ENCODE results near the gene ANP32B. TPM values are rescaled to one million over a fixed set of nuclear protein-coding genes. Genes with fewer than 3 reads are reported as not detected.

ANP32B gene
- total and polyA plus RNA-seq, 2 experiments from 2014 or later = 13.1 to 114 TPM

- Histone ChIP-seq H3F3A (replicated peaks; ENCODE audit: low read depth) (no peaks in the 10 kb centered on the region), H3K27me3 (ENCODE audit: insufficient read depth) (peaks cover 59% of the 10 kb centered on the region), H3K4me3 (no peak overlapping the region), H2AFZ (peak overlapping the region; percentile 33; the same call in 1 of the 2 replicates), H3K9me2 (ENCODE audit: insufficient read depth) (no peaks in the 10 kb centered on the region), H3K79me2 (replicated peaks; ENCODE audit: insufficient read depth) (no peaks in the 10 kb centered on the region), H3K27ac (ENCODE audit: low read depth) (no peak overlapping the region), H3K4me2 (no peak overlapping the region), H4K20me1 (replicated peaks; ENCODE audit: insufficient read depth) (no peaks in the 10 kb centered on the region), H3K4me1 (ENCODE audit: insufficient read depth) (no peaks in the 10 kb centered on the region), H3K36me3 (ENCODE audit: insufficient read depth) (no peaks in the 10 kb centered on the region)
- no peak for TF ChIP-seq ZNF331 (CRISPR knock-in tag; IDR thresholded peaks at IDR 0.05; ENCODE audit: low read depth)
- TF ChIP-seq EZH2 (IDR thresholded peaks at IDR 0.05; ENCODE audit: low read depth, unreplicated experiment) = no peak
- TF ChIP-seq REST (IDR thresholded peaks at IDR 0.05; ENCODE audit: unreplicated experiment) = no peak
- H3K9me3 Mint-ChIP-seq = no peaks in the 10 kb centered on the region
- no peaks in the 10 kb centered on the region for H3K36me3 Mint-ChIP-seq (ENCODE audit: low read depth)
- peaks cover 4% of the 10 kb centered on the region; the same call in 2 of the 3 replicates for H3K4me1 Mint-ChIP-seq
- DNase-seq (ENCODE audit: low spot score) (peak; percentile 43), ATAC-seq (peak; percentile 81)
- peaks cover 3% of the 10 kb centered on the region for H3K27me3 Mint-ChIP-seq (ENCODE audit: insufficient read depth, low read depth, poor library complexity)
- H3K4me3 Mint-ChIP-seq = no peak overlapping the region
- H3K27ac Mint-ChIP-seq = no peak overlapping the region
Observed at GRCh38 chr9:97934321-97935115, 48.6 kb upstream of the ANP32B start.

- H3K4me3 ChIP-seq = no peak overlapping the region
- Mint-ChIP-seq H3K9me3 (no peaks in the 10 kb centered on the region), H3K27me3 (ENCODE audit: insufficient read depth, low read depth, poor library complexity) (peaks cover 3% of the 10 kb centered on the region)
- TF ChIP-seq CTCF (conservative IDR thresholded peaks at IDR 0.05; ENCODE audit: low read depth in 2 of 2) (no peak), REST (IDR thresholded peaks at IDR 0.05; ENCODE audit: unreplicated experiment) (no peak), ZNF114 (CRISPR knock-in tag; IDR thresholded peaks at IDR 0.05) (no peak), ZNF331 (CRISPR knock-in tag; IDR thresholded peaks at IDR 0.05; ENCODE audit: low read depth) (no peak), ETS1 (IDR thresholded peaks at IDR 0.05) (no peak), CREB1 (CRISPR knock-in tag; IDR thresholded peaks at IDR 0.05; ENCODE audit: low read depth) (no peak), STAT1 (IDR thresholded peaks at IDR 0.05; ENCODE audit: unreplicated experiment) (no peak), JUNB (IDR thresholded peaks at IDR 0.05; ENCODE audit: unreplicated experiment) (no peak), EZH2 (IDR thresholded peaks at IDR 0.05; ENCODE audit: low read depth, unreplicated experiment) (no peak), POLR2AphosphoS5 (IDR thresholded peaks at IDR 0.05; ENCODE audit: low read depth) (no peak), NANOG (IDR thresholded peaks at IDR 0.05; ENCODE audit: borderline replicate concordance) (no peak), EZH2phosphoT487 (IDR thresholded peaks at IDR 0.05; ENCODE audit: unreplicated experiment) (no peak)
Observed at GRCh38 chr9:97935276-97935675, 47.9 kb upstream of the ANP32B start.

More at GRCh38 chr9:97935276-97935675, 47.9 kb upstream of the ANP32B start:
- no peak overlapping the region for H3K4me3 Mint-ChIP-seq
- Histone ChIP-seq H4K20me1 (replicated peaks; ENCODE audit: insufficient read depth) (no peaks in the 10 kb centered on the region), H3K4me2 (no peak overlapping the region), H3K4me1 (ENCODE audit: insufficient read depth) (no peaks in the 10 kb centered on the region), H3K27me3 (ENCODE audit: insufficient read depth) (peaks cover 59% of the 10 kb centered on the region), H3K27ac (ENCODE audit: low read depth) (no peak overlapping the region), H3K36me3 (ENCODE audit: insufficient read depth) (no peaks in the 10 kb centered on the region), H3K79me2 (replicated peaks; ENCODE audit: insufficient read depth) (no peaks in the 10 kb centered on the region), H2AFZ (no peak overlapping the region), H3F3A (replicated peaks; ENCODE audit: low read depth) (no peaks in the 10 kb centered on the region), H3K9me2 (ENCODE audit: insufficient read depth) (no peaks in the 10 kb centered on the region)
- H3K36me3 Mint-ChIP-seq (ENCODE audit: low read depth) = no peaks in the 10 kb centered on the region
- DNase-seq (ENCODE audit: low spot score) = no peak
- ATAC-seq = no peak
- peaks cover 4% of the 10 kb centered on the region; the same call in 2 of the 3 replicates for H3K4me1 Mint-ChIP-seq
- H3K27ac Mint-ChIP-seq = no peak overlapping the region

All from GM23338 (cell line).